Measurements from ENCODE around the gene ICAM4. TPM values are rescaled to one million over a fixed set of nuclear protein-coding genes. Genes with fewer than 3 reads are reported as not detected.

The ICAM4 gene
- polyA plus RNA-seq, 3 donors = 5.5 to 17.3 (median 11.2) TPM

DNA sequence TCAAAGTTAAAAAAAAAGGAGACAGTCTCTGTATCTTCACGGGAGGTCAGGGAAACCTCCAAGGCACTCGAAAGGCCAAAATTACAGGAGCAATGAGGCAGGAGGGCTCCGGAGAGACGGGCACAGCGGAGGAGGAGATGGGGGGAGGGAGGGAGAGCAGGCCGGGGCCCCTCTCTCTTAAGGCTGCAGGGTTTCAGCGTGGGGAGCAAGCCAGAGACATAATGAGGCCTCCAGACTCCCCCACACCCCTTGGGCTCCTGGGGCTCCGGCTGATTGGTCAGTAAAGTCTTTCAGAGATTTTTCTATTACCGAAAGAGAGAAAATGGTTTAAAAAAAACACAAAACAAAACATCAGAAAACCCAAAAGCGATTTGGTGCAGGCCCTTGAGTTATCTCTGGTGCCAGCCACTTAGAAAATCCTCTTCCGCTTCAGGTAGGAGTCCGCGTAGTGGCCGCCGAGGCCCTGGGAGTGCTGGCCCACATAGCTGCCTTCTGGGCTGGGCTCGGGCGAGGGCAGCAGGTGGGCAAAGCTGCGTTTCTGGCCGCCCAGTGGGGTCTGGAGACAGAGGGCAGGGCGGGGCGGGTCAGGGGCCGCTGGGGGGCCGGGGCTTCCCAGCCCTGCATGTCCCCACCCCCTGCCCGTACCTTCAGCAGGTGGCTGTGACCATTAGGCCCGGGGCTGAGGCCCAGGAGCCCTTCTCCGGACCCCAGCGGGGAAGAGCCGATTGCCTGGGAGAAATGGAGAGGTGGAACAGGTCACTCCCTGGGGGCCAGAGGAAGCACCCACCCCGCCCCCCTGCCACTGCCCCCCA, 30.5 kb downstream of the ICAM4 start:
- no peak overlapping the region for H3K4me3 Mint-ChIP-seq
- 93% methylated on average over 24 of the region's 29 CpGs for WGBS (ENCODE audit: insufficient coverage)

DNA sequence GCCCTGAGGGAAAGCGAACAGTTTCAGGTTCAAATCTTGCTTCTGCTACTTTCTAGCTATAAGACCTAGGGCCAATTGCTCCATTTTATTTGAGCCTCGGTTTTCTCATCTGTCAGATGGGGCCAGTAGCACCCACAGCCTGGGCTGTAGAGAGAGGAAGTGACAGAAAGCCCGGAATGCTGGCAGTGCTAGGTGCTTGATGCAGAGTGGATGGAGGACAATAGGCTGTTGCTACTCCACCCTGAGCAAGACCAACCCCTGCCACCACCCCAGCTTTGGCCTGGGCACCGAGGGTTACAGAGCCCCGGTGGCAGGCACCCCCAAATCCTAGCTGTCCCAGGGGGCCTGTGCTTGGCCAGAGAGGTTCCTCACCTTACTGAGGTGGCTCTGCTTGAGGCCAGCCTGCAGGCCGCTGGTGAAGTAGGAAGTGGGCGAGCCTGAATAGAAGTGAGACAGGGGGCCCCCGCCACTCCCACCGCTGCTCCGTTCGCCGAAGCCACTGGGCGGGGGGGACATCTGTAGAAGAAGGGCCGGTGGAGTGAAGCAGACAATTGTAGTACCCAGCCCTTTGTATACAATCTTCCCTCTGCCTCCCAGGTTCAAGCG, 31.2 kb downstream of the ICAM4 start:
- Mint-ChIP-seq H3K9me3 (peaks cover 0 to 1% (median 0%) of the 10 kb centered on the region in 7 donors), H3K27ac (peak overlapping the region in 1 of 7 donors; percentile 40), H3K4me3 (no peak overlapping the region), H3K4me1 (peaks cover 11% of the 10 kb centered on the region), H3K27me3 (ENCODE audit: low read depth in 3 of 3) (peaks cover 2 to 5% (median 3%) of the 10 kb centered on the region in 3 donors), H3K36me3 (peaks cover 36 to 63% of the 10 kb centered on the region in 2 donors)
- no peak overlapping the region for H3K27ac ChIP-seq (ENCODE audit: low read depth in 1 of 2, low read length in 2 of 2)
- H2AFZ ChIP-seq (ENCODE audit: insufficient read depth, low read depth, low read length, poor library complexity, severe bottlenecking) = no peak overlapping the region
- H3K36me3 ChIP-seq (replicated peaks in 1 of 2; ENCODE audit: control insufficient read depth in 1 of 2, insufficient read depth in 2 of 2, low read length in 2 of 2) = peaks cover 60 to 67% of the 10 kb centered on the region in 2 donors
- 83% methylated on average over 10 of the region's 15 CpGs for WGBS (ENCODE audit: insufficient coverage)
- no peak for DNase-seq
- intact Hi-C loops (cut with micrococcal nuclease) = no loop called here
- H3K9ac ChIP-seq (ENCODE audit: insufficient read depth, low read length, poor library complexity, severe bottlenecking) = no peak overlapping the region
- no peak overlapping the region for H3K4me2 ChIP-seq (replicated peaks; ENCODE audit: extremely low read depth, low read length, poor library complexity, severe bottlenecking)
- H3K4me1 ChIP-seq (ENCODE audit: control insufficient read depth in 1 of 2, insufficient read depth in 2 of 2, low read length in 2 of 2) = peaks cover 7 to 15% of the 10 kb centered on the region in 2 donors
- H3K9me3 ChIP-seq (replicated peaks in 1 of 2; ENCODE audit: control insufficient read depth in 1 of 2, insufficient read depth in 1 of 2, low read length in 2 of 2) = no peaks in the 10 kb centered on the region
- TF ChIP-seq, protein P1, sequence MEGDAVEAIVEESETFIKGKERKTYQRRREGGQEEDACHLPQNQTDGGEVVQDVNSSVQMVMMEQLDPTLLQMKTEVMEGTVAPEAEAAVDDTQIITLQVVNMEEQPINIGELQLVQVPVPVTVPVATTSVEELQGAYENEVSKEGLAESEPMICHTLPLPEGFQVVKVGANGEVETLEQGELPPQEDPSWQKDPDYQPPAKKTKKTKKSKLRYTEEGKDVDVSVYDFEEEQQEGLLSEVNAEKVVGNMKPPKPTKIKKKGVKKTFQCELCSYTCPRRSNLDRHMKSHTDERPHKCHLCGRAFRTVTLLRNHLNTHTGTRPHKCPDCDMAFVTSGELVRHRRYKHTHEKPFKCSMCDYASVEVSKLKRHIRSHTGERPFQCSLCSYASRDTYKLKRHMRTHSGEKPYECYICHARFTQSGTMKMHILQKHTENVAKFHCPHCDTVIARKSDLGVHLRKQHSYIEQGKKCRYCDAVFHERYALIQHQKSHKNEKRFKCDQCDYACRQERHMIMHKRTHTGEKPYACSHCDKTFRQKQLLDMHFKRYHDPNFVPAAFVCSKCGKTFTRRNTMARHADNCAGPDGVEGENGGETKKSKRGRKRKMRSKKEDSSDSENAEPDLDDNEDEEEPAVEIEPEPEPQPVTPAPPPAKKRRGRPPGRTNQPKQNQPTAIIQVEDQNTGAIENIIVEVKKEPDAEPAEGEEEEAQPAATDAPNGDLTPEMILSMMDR (IDR thresholded peaks at IDR 0.05) = no peak
- no peaks in the 10 kb centered on the region for H3K27me3 ChIP-seq (ENCODE audit: control insufficient read depth in 2 of 2, insufficient read depth in 2 of 2, low read length in 2 of 2)
- no peaks in the 10 kb centered on the region for H3K79me2 ChIP-seq (ENCODE audit: insufficient read depth, low read length)
- no peak overlapping the region for H3K4me3 ChIP-seq (replicated peaks in 1 of 3; ENCODE audit: low read depth in 2 of 3, low read length in 3 of 3)
- peaks cover 14% of the 10 kb centered on the region for H4K20me1 ChIP-seq (ENCODE audit: insufficient read depth, low read length)

More for the DNA sequence above, 30.5 kb downstream of the ICAM4 start:
- H3K36me3 ChIP-seq (replicated peaks in 1 of 2; ENCODE audit: control insufficient read depth in 1 of 2, insufficient read depth in 2 of 2, low read length in 2 of 2) = peaks cover 53 to 60% of the 10 kb centered on the region in 2 donors
- H4K20me1 ChIP-seq (ENCODE audit: insufficient read depth, low read length) = peaks cover 10% of the 10 kb centered on the region
- H3K4me3 ChIP-seq (replicated peaks in 1 of 3; ENCODE audit: low read depth in 2 of 3, low read length in 3 of 3) = no peak overlapping the region
- H3K27me3 Mint-ChIP-seq (ENCODE audit: low read depth in 3 of 3) = peaks cover 2 to 5% (median 5%) of the 10 kb centered on the region in 3 donors
- no peak for DNase-seq
- no peaks in the 10 kb centered on the region for H3K27me3 ChIP-seq (ENCODE audit: control insufficient read depth in 2 of 2, insufficient read depth in 2 of 2, low read length in 2 of 2)
- peaks cover 0 to 1% (median 0%) of the 10 kb centered on the region in 7 donors for H3K9me3 Mint-ChIP-seq
- TF ChIP-seq, protein P1 (IDR thresholded peaks at IDR 0.05) = no peak
- peaks cover 11% of the 10 kb centered on the region for H3K4me1 Mint-ChIP-seq
- H3K4me2 ChIP-seq (replicated peaks; ENCODE audit: extremely low read depth, low read length, poor library complexity, severe bottlenecking) = no peak overlapping the region
- no peak overlapping the region for H3K27ac ChIP-seq (ENCODE audit: low read depth in 1 of 2, low read length in 2 of 2)
- intact Hi-C loops (cut with micrococcal nuclease) = no loop called here
- no peak overlapping the region for H3K9ac ChIP-seq (ENCODE audit: insufficient read depth, low read length, poor library complexity, severe bottlenecking)
- H3K9me3 ChIP-seq (replicated peaks in 1 of 2; ENCODE audit: control insufficient read depth in 1 of 2, insufficient read depth in 1 of 2, low read length in 2 of 2) = no peaks in the 10 kb centered on the region
- peak overlapping the region in 4 of 7 donors; percentile 40 to 62 (median 42) for H3K27ac Mint-ChIP-seq
- peaks cover 7 to 15% of the 10 kb centered on the region in 2 donors for H3K4me1 ChIP-seq (ENCODE audit: control insufficient read depth in 1 of 2, insufficient read depth in 2 of 2, low read length in 2 of 2)
- no peak overlapping the region for H2AFZ ChIP-seq (ENCODE audit: insufficient read depth, low read depth, low read length, poor library complexity, severe bottlenecking)
- no peaks in the 10 kb centered on the region for H3K79me2 ChIP-seq (ENCODE audit: insufficient read depth, low read length)
- H3K36me3 Mint-ChIP-seq = peaks cover 33 to 56% of the 10 kb centered on the region in 2 donors

Data from CD14-positive monocyte (primary cell).